Measurements from ENCODE around the gene GPR137C. TPM values are rescaled to one million over a fixed set of nuclear protein-coding genes. Genes with fewer than 3 reads are reported as not detected.

The GPR137C gene
- total and polyA plus RNA-seq, 2 donors from 2014 or later = 0.24 to 0.54 TPM

DNA sequence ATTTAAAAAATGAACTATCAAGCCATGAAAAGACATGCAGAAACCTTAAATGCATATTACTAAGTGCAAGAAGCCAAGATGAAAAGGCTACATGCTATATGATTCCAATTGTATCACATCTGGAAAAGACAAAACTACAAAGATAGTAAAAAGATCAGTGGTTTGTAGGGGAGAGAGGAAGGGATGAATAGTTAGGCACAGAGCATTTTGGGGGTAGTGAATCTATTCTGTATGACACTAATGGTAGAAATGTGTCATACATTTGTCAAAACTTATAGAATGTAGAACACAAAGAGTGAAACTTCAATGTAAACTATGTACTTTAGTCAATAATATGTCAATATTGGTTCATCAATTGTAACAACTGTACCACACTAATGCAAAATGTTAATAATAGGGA lies 21.2 kb upstream of the GPR137C start:
- no peaks in the 10 kb centered on the region for H3K4me1 ChIP-seq (ENCODE audit: control insufficient read depth in 2 of 3, insufficient read depth in 2 of 3, low read depth in 1 of 3, low read length in 3 of 3)
- H3K27me3 ChIP-seq (ENCODE audit: control insufficient read depth, insufficient read depth, low read length) = no peaks in the 10 kb centered on the region
- TF ChIP-seq, protein P1, sequence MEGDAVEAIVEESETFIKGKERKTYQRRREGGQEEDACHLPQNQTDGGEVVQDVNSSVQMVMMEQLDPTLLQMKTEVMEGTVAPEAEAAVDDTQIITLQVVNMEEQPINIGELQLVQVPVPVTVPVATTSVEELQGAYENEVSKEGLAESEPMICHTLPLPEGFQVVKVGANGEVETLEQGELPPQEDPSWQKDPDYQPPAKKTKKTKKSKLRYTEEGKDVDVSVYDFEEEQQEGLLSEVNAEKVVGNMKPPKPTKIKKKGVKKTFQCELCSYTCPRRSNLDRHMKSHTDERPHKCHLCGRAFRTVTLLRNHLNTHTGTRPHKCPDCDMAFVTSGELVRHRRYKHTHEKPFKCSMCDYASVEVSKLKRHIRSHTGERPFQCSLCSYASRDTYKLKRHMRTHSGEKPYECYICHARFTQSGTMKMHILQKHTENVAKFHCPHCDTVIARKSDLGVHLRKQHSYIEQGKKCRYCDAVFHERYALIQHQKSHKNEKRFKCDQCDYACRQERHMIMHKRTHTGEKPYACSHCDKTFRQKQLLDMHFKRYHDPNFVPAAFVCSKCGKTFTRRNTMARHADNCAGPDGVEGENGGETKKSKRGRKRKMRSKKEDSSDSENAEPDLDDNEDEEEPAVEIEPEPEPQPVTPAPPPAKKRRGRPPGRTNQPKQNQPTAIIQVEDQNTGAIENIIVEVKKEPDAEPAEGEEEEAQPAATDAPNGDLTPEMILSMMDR (IDR thresholded peaks at IDR 0.05; ENCODE audit: borderline replicate concordance, extremely low read depth, insufficient read depth) = no peak
- H3K27ac ChIP-seq (ENCODE audit: low read depth in 2 of 2, low read length in 2 of 2) = no peak overlapping the region
- no peak for DNase-seq
- intact Hi-C loops (cut with DNase I) = no loop called here
- FAIRE-seq = no peak
- H3K36me3 ChIP-seq (ENCODE audit: control insufficient read depth in 2 of 3, insufficient read depth in 3 of 3, low read length in 3 of 3) = no peaks in the 10 kb centered on the region
- H3K9ac ChIP-seq (ENCODE audit: low read length in 3 of 3) = no peak overlapping the region
- no peak overlapping the region for H3K4me3 ChIP-seq (ENCODE audit: low read length in 3 of 3)
- H3K9me3 ChIP-seq (ENCODE audit: control insufficient read depth in 2 of 3, insufficient read depth in 1 of 3, low read length in 3 of 3) = no peaks in the 10 kb centered on the region

DNA sequence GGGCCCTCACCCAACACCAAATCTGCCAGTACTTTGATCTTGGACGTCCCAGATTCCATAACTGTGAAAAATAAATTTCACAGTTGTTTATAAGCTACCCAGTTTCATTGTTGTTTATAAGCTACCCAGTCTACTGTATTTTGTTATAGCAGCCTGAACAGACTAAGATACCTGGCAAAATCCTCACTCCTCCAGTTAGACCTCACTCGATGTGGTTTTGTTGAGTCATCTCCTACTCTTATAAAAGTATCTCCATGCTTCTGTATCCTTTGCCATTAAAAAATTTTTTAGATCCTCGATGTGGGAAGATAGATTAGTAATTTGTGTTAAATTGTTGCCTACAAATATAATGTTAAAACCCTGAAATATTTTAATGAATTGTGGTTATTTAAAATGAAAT lies 16.4 kb upstream of the GPR137C start:
- DNase-seq (no peak), FAIRE-seq (no peak)
- TF ChIP-seq, protein P1 (IDR thresholded peaks at IDR 0.05; ENCODE audit: borderline replicate concordance, extremely low read depth, insufficient read depth) = no peak
- no peaks in the 10 kb centered on the region for H3K27me3 ChIP-seq (ENCODE audit: control insufficient read depth, insufficient read depth, low read length)
- H3K4me1 ChIP-seq (ENCODE audit: control insufficient read depth in 2 of 3, insufficient read depth in 2 of 3, low read depth in 1 of 3, low read length in 3 of 3) = no peaks in the 10 kb centered on the region
- no peak overlapping the region for H3K27ac ChIP-seq (ENCODE audit: low read depth in 2 of 2, low read length in 2 of 2)
- H3K9ac ChIP-seq (ENCODE audit: low read length in 3 of 3) = no peak overlapping the region
- no peaks in the 10 kb centered on the region for H3K9me3 ChIP-seq (ENCODE audit: control insufficient read depth in 2 of 3, insufficient read depth in 1 of 3, low read length in 3 of 3)
- no peaks in the 10 kb centered on the region for H3K36me3 ChIP-seq (ENCODE audit: control insufficient read depth in 2 of 3, insufficient read depth in 3 of 3, low read length in 3 of 3)
- intact Hi-C loops (cut with DNase I) = no loop called here
- no peak overlapping the region for H3K4me3 ChIP-seq (ENCODE audit: low read length in 3 of 3)

DNA sequence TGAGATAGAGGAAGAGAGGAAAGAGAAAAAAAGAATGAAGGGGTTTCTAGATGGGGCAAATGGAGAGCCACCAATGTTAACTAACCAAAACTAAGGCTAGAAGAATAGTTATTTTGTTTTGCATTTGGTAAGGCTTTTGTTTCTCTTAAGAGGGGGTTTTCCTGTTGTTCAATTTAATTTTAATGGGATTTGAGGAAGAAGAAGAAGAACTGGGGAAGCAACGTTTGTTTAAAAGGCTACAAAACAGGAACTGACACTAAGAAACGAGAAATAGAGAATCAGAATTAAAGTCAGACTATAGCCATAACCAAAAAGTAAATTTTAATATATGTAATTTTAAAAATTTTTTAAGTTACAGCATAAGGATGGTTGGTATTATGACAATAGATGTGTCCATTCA lies 14.0 kb upstream of the GPR137C start:
- no peaks in the 10 kb centered on the region for H3K27me3 ChIP-seq (ENCODE audit: control insufficient read depth, insufficient read depth, low read length)
- TF ChIP-seq, protein P1 (IDR thresholded peaks at IDR 0.05; ENCODE audit: borderline replicate concordance, extremely low read depth, insufficient read depth) = no peak
- FAIRE-seq = no peak

More for the DNA sequence above, 14.0 kb upstream of the GPR137C start:
- Histone ChIP-seq H3K4me1 (ENCODE audit: control insufficient read depth in 2 of 3, insufficient read depth in 2 of 3, low read depth in 1 of 3, low read length in 3 of 3) (no peaks in the 10 kb centered on the region), H3K27ac (ENCODE audit: low read depth in 2 of 2, low read length in 2 of 2) (no peak overlapping the region), H3K4me3 (ENCODE audit: low read length in 3 of 3) (no peak overlapping the region), H3K36me3 (ENCODE audit: control insufficient read depth in 2 of 3, insufficient read depth in 3 of 3, low read length in 3 of 3) (no peaks in the 10 kb centered on the region), H3K9ac (ENCODE audit: low read length in 3 of 3) (no peak overlapping the region), H3K9me3 (ENCODE audit: control insufficient read depth in 2 of 3, insufficient read depth in 1 of 3, low read length in 3 of 3) (no peaks in the 10 kb centered on the region)
- no peak for DNase-seq
- intact Hi-C loops (cut with DNase I) = no loop called here
